Coronary artery (tissue), 2 donors: ENCODE results near the gene CCNC.

ENCODE experiments used
- DNase-seq: peaks from one replicate; pipeline ENCODE4 v3.0.0-alpha.2; 2017; ENCODE audit warnings: low spot score
- H3K27ac ChIP-seq, 2 donors: fragments of 200-600 bp; sonication (generic); one replicate each; pipeline ENCODE4 v1.5.1; 2016 to 2019
- H3K4me3 ChIP-seq: fragments of 200-600 bp; sonication (generic); 2 replicates; pipeline ENCODE4 v1.5.1; 2016; ENCODE audit warnings: mild to moderate bottlenecking, moderate library complexity
- TF ChIP-seq, protein P1 (sequence below): fragments of 200-600 bp; sonication (generic); IDR thresholded peaks from one replicate; pipeline ENCODE4 v1.5.1; 2019; ENCODE audit warnings: antibody characterized with exemption

CCNC gene

GRCh38 chr6:99611148-99611547 is 42.7 kb upstream of the CCNC start:
- Histone ChIP-seq H3K4me3 (no peak overlapping the region), H3K27ac (no peak overlapping the region)
- no peak for DNase-seq
- TF ChIP-seq, protein P1, sequence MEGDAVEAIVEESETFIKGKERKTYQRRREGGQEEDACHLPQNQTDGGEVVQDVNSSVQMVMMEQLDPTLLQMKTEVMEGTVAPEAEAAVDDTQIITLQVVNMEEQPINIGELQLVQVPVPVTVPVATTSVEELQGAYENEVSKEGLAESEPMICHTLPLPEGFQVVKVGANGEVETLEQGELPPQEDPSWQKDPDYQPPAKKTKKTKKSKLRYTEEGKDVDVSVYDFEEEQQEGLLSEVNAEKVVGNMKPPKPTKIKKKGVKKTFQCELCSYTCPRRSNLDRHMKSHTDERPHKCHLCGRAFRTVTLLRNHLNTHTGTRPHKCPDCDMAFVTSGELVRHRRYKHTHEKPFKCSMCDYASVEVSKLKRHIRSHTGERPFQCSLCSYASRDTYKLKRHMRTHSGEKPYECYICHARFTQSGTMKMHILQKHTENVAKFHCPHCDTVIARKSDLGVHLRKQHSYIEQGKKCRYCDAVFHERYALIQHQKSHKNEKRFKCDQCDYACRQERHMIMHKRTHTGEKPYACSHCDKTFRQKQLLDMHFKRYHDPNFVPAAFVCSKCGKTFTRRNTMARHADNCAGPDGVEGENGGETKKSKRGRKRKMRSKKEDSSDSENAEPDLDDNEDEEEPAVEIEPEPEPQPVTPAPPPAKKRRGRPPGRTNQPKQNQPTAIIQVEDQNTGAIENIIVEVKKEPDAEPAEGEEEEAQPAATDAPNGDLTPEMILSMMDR, result no peak

GRCh38 chr6:99609905-99610489 is 41.5 kb upstream of the CCNC start:
- TF ChIP-seq, protein P1, result no peak
- no peak overlapping the region for H3K4me3 ChIP-seq
- DNase-seq, result no peak
- H3K27ac ChIP-seq, result no peak overlapping the region

- Histone ChIP-seq H3K27ac (no peak overlapping the region), H3K4me3 (no peak overlapping the region)
- TF ChIP-seq, protein P1, result no peak
- no peak for DNase-seq
These were observed 40.5 kb upstream of the CCNC start for GRCh38 chr6:99608886-99609482.

GRCh38 chr6:99608059-99608885 is 39.8 kb upstream of the CCNC start:
- TF ChIP-seq, protein P1, result no peak
- DNase-seq, result no peak
- no peak overlapping the region for H3K4me3 ChIP-seq
- H3K27ac ChIP-seq, result no peak overlapping the region

- peak; percentile 63 for DNase-seq
- no peak overlapping the region for H3K4me3 ChIP-seq
- TF ChIP-seq, protein P1, result no peak
- no peak overlapping the region for H3K27ac ChIP-seq
These were observed 39.1 kb upstream of the CCNC start for GRCh38 chr6:99607416-99608036.

DNA sequence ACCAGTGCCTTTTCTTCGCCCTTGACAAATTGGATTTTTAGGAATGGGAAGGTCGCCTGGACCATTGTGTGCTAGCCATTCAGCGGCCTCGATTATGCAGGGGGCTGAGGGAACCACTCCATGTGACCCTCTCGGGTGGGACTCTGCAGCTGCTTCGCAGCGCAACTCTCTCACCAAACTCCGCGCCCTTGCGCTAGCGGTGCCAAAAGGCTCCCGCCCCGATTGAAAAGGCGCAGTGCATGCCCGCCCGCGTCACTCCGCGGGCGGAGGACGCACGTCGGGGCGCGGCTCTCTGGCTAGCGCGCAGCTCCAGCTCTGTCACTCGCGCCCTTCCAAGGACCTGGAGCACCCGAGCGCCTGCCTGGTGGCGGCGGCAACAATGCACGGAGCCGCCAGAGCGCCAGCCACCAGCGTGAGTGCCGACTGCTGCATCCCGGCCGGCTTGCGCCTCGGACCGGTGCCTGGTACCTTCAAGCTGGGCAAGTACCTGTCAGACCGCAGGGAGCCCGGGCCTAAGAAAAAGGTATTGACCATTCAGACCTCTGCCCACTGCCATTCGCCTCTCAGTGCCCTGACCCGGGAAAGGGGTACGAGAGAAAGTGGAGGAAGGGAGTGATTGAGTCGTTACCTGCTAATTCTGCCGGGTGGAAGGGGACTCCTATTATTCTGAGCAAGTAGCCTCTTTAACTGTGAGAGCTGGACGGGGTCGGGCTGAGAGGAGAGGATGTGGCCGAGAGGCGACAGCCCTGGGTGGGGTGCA is 38.4 kb upstream of the CCNC start, which contains the start of gene PRDM13:
Gene PRDM13 (plus strand): TSS at position 178 of the 760 bp plus-strand sequence. CDS start 202 bp downstream, at position 380.
- H3K4me3 ChIP-seq, result no peak within 1 kb of the TSS
- TF ChIP-seq, protein P1, result no peak
- peak; percentile 56 for DNase-seq
- H3K27ac ChIP-seq, result no peak within 1 kb of the TSS
